IPS-20b (cell line): ENCODE results near the gene TSPAN3.

Experiments
- H3K27ac ChIP-seq: one replicate; pipeline ENCODE4 v1.5.1; 2013; ENCODE audit warnings: low read length
- H3K27me3 ChIP-seq: 2 replicates; pipeline ENCODE4 v1.6.1; 2013; ENCODE audit warnings: mild to moderate bottlenecking, low read length, inconsistent platforms; ENCODE audit not compliant: insufficient read depth
- H3K36me3 ChIP-seq: 2 replicates; pipeline ENCODE4 v1.6.1; 2013; ENCODE audit warnings: low read depth, mild to moderate bottlenecking, inconsistent platforms, low read length, moderate library complexity; ENCODE audit not compliant: insufficient read depth
- H3K4me1 ChIP-seq: 2 replicates; pipeline ENCODE4 v1.6.1; 2013; ENCODE audit warnings: mild to moderate bottlenecking, control low read depth, inconsistent platforms, low read length, moderate library complexity; ENCODE audit not compliant: insufficient read depth
- H3K4me3 ChIP-seq: 2 replicates; pipeline ENCODE4 v1.5.1; 2013; ENCODE audit warnings: mild to moderate bottlenecking, low read length, inconsistent platforms
- H3K9ac ChIP-seq: 2 replicates; pipeline ENCODE4 v1.6.1; 2013; ENCODE audit warnings: low read depth, mild to moderate bottlenecking, inconsistent platforms, low read length, moderate library complexity
- H3K9me3 ChIP-seq: 2 replicates; pipeline ENCODE4 v1.6.1; 2013; ENCODE audit warnings: mild to moderate bottlenecking, low read depth, low read length, inconsistent platforms; ENCODE audit not compliant: insufficient read depth

The TSPAN3 gene

DNA sequence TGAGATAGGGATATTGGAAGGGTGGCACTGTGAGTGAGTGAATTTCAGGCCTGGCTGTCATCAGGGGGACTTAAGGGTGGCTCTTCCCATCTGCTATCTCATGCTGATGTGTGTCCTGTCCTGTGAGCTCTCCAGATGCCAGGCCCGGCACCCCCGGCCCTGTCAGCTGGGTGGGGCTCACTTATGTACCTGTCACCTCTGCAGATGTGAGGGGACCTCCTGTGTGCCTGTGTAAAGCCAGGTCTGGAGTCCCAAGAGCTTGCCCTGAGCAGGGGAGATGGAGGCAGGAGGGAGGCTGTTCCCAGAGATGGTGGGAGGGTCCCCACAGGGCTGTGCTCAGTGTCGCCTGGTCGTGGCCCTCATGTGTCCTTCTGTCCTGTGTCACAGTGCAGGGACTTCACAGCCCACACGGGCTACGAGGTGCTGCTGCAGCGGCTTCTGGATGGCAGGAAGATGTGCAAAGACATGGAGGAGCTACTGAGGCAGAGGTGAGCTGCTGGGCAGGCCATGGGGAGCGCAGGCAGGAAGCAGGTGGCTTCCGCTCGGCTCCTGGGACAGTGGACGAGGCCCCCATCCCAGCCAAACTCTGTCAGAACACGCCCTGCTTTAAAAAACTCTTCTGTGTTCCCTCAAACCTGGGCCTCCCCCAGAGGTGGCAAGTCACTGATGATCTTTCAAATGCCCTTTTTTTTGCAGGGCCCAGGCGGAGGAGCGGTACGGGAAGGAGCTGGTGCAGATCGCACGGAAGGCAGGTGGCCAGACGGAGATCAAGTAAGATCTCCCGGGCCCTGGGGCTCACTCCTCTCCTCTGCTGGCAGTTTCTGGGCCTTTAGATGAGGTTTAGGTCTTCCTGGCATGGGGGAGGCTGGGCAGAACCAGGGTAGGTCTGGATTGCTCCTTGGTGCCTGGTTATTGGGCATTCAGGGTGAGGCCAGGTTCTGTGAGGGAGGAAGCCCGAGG, 52.9 kb downstream of the TSPAN3 start:
- Histone ChIP-seq H3K36me3 (no peaks in the 10 kb centered on the region), H3K4me1 (no peaks in the 10 kb centered on the region), H3K27ac (no peak overlapping the region), H3K9me3 (no peaks in the 10 kb centered on the region), H3K27me3 (no peaks in the 10 kb centered on the region), H3K4me3 (no peak overlapping the region), H3K9ac (no peak overlapping the region)

DNA sequence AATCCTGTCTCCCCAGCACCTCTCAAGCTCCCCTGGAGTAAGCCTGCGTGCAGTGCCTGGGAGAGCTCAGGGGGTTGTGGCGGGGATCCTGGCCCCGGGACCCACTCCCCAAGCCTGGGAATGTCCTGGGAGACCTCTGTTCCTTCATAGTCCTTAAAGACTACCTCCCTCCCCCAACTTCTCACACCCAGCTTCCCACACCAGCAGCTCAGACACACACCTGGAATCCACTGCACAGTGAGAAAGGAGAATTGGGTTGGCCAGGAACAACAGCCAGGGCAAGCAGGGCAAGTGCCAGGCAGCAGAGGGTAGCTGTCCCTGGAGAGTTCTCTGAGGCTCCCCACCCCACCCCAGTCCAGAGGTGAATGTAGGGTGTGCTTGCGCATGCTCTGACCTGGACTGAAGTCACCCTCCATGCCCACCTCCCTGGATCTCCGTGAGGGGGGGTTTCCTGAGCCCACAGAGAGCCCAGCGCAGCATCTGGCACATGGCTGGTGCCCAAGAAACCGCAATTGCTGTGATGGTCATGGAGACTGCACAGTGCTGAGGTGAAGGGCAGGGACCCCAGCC, 53.7 kb downstream of the TSPAN3 start:
- H3K4me3 ChIP-seq: no peak overlapping the region
- no peaks in the 10 kb centered on the region for H3K4me1 ChIP-seq
- no peaks in the 10 kb centered on the region for H3K27me3 ChIP-seq
- H3K36me3 ChIP-seq: no peaks in the 10 kb centered on the region
- H3K27ac ChIP-seq: no peak overlapping the region
- H3K9me3 ChIP-seq: no peaks in the 10 kb centered on the region
- no peak overlapping the region for H3K9ac ChIP-seq

DNA sequence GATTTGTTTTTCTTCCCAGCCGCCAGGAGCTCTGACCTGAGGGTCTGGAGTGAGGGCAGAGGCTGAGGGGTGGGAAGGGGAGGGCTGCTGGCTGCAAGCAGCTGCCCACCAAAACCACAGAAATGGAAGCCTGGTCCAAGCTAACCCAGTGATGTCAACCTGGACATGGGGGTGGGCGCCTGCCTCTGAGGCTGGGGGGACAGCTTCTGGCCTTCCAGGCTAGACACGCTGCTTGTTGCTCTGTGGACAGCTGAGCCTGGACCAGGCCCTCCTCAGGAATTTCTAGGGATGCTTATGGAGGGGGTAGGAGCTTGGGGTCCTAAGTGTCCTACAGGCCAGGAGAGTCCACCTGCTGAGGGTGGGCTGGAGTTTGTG, 54.6 kb downstream of the TSPAN3 start:
- H3K27me3 ChIP-seq: no peaks in the 10 kb centered on the region
- H3K9ac ChIP-seq: no peak overlapping the region
- H3K9me3 ChIP-seq: no peaks in the 10 kb centered on the region
- no peaks in the 10 kb centered on the region for H3K36me3 ChIP-seq
- no peak overlapping the region for H3K4me3 ChIP-seq
- H3K4me1 ChIP-seq: no peaks in the 10 kb centered on the region
- H3K27ac ChIP-seq: no peak overlapping the region

DNA sequence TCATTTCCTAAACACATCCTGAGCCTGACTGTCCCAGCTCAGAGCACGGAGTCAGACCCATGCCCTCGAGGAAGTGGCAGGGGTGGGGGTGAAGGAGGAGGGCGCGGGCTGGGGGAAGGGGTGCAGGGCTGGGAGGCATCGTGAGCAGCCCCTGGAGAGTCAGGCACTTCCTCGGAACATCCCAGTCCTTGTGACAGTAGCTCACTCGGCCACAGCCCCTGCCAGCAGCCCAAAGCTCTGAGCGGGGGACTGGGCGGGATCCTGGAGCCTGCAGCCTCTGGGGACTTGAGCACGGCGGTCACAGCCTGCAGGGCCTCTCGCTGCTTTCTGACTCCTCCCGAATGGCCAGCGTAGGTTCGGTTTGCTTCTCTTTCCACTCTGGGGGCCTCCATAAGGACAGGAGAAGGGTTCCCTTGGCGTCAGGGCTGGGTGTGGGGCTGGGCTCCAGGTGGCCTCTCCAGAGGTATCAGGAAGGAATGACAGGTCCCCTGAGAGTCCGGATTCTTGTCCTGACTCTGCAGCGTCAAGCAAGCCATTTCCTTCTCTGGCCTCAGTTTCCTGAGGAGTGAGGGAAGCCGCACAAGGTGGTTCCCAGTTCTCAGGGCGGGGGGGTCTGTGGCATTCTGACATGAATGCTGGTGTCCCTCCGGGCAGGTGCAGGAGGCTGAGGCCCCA, 55.1 kb downstream of the TSPAN3 start:
- H3K4me3 ChIP-seq: no peak overlapping the region
- H3K27ac ChIP-seq: no peak overlapping the region
- H3K36me3 ChIP-seq: no peaks in the 10 kb centered on the region
- H3K9ac ChIP-seq: no peak overlapping the region
- H3K4me1 ChIP-seq: no peaks in the 10 kb centered on the region
- H3K27me3 ChIP-seq: no peaks in the 10 kb centered on the region
- H3K9me3 ChIP-seq: no peaks in the 10 kb centered on the region

DNA sequence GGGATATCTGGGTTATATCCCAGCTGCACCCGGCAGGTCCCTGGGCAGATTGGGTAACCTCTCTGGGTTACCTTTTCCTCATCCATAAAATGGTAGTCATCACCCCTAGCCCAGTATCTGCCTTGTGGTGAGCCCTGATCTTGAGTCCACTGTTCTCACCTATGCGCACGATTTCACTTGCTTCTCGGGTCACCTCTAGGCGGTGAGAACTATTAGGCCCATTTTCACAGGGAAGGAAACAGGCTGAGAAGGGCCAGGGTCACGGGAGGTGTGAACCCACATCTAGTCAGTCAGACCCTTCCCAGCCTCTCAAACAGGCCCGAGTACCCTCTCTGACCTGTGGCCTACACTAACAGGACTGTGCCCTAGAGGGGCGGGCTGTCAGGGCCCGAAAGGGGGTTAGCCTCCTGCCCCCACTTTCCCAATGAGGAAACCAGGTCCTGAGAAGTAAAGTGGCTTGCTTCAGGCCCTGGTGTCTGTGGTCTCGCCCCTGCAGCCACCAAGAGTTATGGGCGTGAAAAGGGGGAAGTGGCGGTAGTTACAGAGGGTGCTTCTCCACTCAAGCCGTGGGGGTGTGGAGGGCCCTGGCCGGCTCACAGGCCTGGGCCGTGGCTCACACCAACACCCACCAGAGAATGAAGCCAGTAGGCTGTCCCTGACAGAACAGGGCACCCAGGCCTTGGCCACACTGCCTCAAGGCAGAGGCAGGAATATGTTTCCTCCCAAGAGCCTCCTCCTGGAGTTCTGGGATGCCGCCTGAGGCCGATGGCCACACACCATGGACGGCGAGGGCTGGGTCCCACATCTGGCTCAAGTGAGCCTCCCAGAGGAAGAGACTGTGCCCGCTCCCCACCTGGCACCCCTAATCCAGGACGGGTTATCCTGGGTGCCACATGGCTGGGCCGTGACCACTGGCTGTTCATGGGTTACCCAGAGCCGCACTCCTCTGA, 56.5 kb downstream of the TSPAN3 start:
- H3K36me3 ChIP-seq: no peaks in the 10 kb centered on the region
- no peak overlapping the region for H3K9ac ChIP-seq
- H3K4me1 ChIP-seq: no peaks in the 10 kb centered on the region
- no peak overlapping the region for H3K4me3 ChIP-seq
- H3K27ac ChIP-seq: no peak overlapping the region
- H3K27me3 ChIP-seq: no peaks in the 10 kb centered on the region
- no peaks in the 10 kb centered on the region for H3K9me3 ChIP-seq

DNA sequence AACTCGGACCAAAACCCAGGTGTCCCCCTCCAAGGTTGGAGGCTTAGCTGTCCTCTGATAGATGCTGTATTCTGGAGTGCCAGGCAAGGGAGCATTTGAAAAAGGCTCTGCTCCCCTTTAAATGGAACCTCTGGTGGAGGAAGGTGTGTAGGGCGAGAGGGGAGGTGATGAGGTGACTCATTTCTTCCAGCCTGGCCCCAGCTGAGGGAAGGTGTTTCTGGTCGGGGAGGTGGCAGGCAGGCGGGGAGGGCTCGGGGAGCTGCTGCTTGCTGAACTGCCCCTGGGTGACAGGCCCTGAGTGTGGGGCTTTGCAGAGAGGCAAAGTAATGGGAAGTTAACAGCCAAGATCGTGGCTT, 57.2 kb downstream of the TSPAN3 start:
- no peak overlapping the region for H3K4me3 ChIP-seq
- H3K9me3 ChIP-seq: no peaks in the 10 kb centered on the region
- H3K9ac ChIP-seq: no peak overlapping the region
- H3K27ac ChIP-seq: no peak overlapping the region
- H3K36me3 ChIP-seq: no peaks in the 10 kb centered on the region
- no peaks in the 10 kb centered on the region for H3K27me3 ChIP-seq
- no peaks in the 10 kb centered on the region for H3K4me1 ChIP-seq

DNA sequence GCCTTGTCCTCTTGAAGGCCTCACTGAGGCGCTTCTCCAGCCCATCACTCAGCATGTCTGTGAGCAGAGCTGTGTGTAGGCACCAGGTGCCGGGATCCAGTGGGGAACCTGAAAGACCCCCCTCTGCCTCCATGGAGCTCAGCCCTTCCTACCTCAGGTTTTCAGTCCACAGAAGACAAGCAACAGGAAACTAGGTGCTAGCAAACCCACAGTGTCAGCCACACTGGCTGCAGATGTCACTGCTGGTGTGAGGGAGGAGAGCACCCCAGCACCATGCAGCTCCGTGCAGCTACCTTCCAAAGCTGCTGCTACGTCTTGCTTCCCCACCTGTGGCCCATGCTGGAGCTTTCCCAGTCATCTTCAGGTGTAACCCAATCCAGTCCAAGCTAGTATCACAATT, 58.0 kb downstream of the TSPAN3 start:
- Histone ChIP-seq H3K27me3 (no peaks in the 10 kb centered on the region), H3K36me3 (no peaks in the 10 kb centered on the region), H3K9me3 (no peaks in the 10 kb centered on the region), H3K4me3 (no peak overlapping the region), H3K27ac (no peak overlapping the region), H3K4me1 (no peaks in the 10 kb centered on the region), H3K9ac (no peak overlapping the region)

DNA sequence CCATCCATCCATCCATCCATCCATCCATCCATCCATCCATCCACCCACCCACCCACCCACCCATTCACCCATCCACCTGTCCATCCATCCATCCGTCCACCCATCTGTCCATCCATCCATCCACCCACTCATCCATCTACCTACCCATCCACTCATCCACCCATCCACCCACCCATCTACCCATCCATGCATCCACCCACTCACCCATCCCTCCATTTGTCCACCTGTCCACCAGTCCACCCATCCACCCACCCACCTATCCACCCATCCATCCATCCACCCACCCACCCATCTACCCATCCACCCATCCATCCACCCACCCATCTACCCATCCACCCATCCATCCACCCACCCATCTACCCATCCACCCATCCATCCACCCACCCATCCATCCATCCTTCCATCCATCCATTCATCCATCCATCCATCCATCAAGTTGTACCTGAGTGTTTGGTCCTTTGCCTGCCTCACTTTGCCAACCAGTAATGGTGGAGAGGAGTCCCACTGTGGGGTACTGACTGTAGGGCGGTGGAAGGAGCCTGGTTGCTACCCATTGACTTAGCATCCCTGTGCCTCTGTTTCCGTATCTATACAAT, 58.7 kb downstream of the TSPAN3 start:
- no peaks in the 10 kb centered on the region for H3K4me1 ChIP-seq
- H3K27me3 ChIP-seq: no peaks in the 10 kb centered on the region
- H3K36me3 ChIP-seq: no peaks in the 10 kb centered on the region
- no peak overlapping the region for H3K9ac ChIP-seq
- H3K9me3 ChIP-seq: no peaks in the 10 kb centered on the region
- H3K27ac ChIP-seq: no peak overlapping the region
- H3K4me3 ChIP-seq: no peak overlapping the region

DNA sequence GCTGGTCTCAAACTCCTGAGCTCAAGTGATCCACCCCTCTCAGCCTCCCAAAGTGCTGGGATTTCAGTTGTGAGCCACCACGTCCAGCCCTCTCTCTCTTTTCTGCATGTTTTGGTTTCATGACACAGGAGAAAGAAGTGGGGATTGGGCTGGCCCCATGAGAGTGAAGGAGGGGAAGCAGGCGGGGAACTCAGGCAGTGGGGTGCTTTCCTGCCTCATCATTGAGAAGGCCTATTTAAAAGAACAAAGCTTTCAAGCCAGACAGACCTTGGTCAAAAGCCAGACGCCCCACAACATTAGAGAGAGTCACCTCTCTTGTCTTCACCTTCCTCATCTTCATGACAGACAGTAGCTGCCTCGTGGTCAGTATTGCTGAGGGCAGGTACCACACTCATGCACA, 60.1 kb downstream of the TSPAN3 start:
- no peak overlapping the region for H3K4me3 ChIP-seq
- H3K9me3 ChIP-seq: no peaks in the 10 kb centered on the region
- H3K9ac ChIP-seq: no peak overlapping the region
- no peaks in the 10 kb centered on the region for H3K36me3 ChIP-seq
- H3K4me1 ChIP-seq: no peaks in the 10 kb centered on the region
- no peak overlapping the region for H3K27ac ChIP-seq
- H3K27me3 ChIP-seq: no peaks in the 10 kb centered on the region

DNA sequence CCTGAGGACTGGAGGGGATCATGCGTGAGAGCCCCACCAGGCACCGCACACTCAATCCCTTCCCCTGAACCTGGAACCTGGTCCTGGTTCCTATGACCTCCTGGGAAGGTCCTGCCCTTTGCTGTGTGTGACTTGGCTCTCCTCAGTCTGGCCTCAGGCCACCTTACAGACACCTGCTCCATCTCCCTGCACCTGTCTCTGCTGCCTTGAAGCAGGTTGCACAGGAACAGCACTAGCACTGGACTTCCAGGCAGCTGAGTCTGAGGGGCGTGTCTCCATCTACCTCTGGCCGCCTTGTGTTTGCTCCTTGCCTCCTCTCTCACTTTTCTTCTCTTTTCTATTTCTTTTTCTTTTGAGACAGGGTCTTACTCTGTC, 60.6 kb downstream of the TSPAN3 start:
- no peaks in the 10 kb centered on the region for H3K9me3 ChIP-seq
- no peaks in the 10 kb centered on the region for H3K27me3 ChIP-seq
- no peak overlapping the region for H3K4me3 ChIP-seq
- no peak overlapping the region for H3K27ac ChIP-seq
- H3K9ac ChIP-seq: no peak overlapping the region
- H3K36me3 ChIP-seq: no peaks in the 10 kb centered on the region
- H3K4me1 ChIP-seq: no peaks in the 10 kb centered on the region

DNA sequence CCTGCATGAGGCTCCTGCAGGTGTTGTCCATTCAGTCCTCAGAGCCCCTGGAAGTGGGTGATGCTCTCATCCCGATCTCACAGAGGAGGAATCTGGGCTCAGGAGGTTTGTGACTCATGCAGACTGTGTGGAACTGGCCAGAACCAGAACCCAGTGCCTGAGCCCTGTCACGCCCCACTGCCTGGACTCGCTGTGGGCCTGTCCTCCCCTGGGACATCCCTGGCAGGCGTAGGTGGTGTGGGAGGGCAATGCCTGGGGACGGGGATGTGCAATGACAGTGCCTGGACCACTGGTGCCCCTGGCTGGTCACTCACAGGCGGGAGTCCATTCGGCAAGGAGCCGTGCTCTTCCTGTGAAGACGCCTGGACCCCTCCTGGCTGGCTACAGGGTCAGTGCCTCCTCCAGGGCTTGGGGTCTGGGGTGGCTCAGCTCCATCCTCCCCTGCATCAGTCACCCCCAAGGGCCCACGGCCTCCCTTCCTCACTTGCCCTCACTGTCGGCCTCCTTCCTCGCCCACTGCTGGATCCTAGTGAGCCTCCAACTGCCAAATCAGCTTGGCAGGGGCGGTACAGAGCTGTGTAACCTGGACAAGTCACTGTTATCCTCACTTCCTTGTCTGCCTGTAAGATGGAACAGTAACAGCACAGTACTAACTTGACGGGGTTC, 61.1 kb downstream of the TSPAN3 start:
- H3K27ac ChIP-seq: no peak overlapping the region
- no peak overlapping the region for H3K9ac ChIP-seq

More for the DNA sequence above, 61.1 kb downstream of the TSPAN3 start:
- Histone ChIP-seq H3K4me3 (no peak overlapping the region), H3K36me3 (no peaks in the 10 kb centered on the region), H3K27me3 (no peaks in the 10 kb centered on the region), H3K9me3 (no peaks in the 10 kb centered on the region), H3K4me1 (no peaks in the 10 kb centered on the region)
